Suprapubic skin (tissue), 4 donors: Measurements from ENCODE around the gene GALNT4.

Source experiments
- CTCF ChIP-seq, 2 donors: fragments of 200-600 bp in 1 of 2; fragments of 450-650 bp in 1 of 2; sonication (generic) in 1 of 2; IDR thresholded peaks; one replicate each; pipeline ENCODE4 v1.5.1; 2016 to 2019; ENCODE audit warnings: antibody characterized with exemption in 2 of 2, mild to moderate bottlenecking in 1 of 2, moderate library complexity in 1 of 2
- POLR2A ChIP-seq, 2 donors: fragments of 450-650 bp; IDR thresholded peaks; one replicate each; pipeline ENCODE4 v1.6.1; 2017; ENCODE audit warnings: antibody characterized with exemption in 2 of 2, mild to moderate bottlenecking in 2 of 2, moderate library complexity in 2 of 2
- POLR2AphosphoS5 ChIP-seq, 3 donors: sonication (generic); formaldehyde crosslinking; IDR thresholded peaks; one replicate each; pipeline ENCODE4 v1.6.1; 2017; ENCODE audit warnings: antibody characterized with exemption in 3 of 3

GRCh38 chr12:89539426-89540223 is 15.0 kb upstream of the GALNT4 start:
- no peak for TF ChIP-seq CTCF (IDR thresholded peaks at IDR 0.05)
- no peak for TF ChIP-seq POLR2A (IDR thresholded peaks at IDR 0.05)
- no peak for TF ChIP-seq POLR2AphosphoS5 (IDR thresholded peaks at IDR 0.05)
